HG02642 (cell line): ENCODE data around the gene TBXAS1.
A peak's percentile ranks its signal among the peaks of the same experiment; 100 is the strongest.

ENCODE experiments used
- ATAC-seq: cut with Tn5 transposase; IDR thresholded peaks from one replicate; pipeline ENCODE4 v1.9.1; 2021; ENCODE audit warnings: mild to moderate bottlenecking; ENCODE audit not compliant: unreplicated experiment, poor library complexity

TBXAS1 gene

GRCh38 chr7:139829025-139829774 is at the start of gene TBXAS1:
TSS of gene TBXAS1 (plus strand) at chr7:139829264. CDS start at chr7:139829391, 127 bp downstream.
- peak; percentile 54 for ATAC-seq

- no peak for ATAC-seq
These were observed 46.1 kb upstream of the TBXAS1 start for GRCh38 chr7:139782932-139783331.

DNA sequence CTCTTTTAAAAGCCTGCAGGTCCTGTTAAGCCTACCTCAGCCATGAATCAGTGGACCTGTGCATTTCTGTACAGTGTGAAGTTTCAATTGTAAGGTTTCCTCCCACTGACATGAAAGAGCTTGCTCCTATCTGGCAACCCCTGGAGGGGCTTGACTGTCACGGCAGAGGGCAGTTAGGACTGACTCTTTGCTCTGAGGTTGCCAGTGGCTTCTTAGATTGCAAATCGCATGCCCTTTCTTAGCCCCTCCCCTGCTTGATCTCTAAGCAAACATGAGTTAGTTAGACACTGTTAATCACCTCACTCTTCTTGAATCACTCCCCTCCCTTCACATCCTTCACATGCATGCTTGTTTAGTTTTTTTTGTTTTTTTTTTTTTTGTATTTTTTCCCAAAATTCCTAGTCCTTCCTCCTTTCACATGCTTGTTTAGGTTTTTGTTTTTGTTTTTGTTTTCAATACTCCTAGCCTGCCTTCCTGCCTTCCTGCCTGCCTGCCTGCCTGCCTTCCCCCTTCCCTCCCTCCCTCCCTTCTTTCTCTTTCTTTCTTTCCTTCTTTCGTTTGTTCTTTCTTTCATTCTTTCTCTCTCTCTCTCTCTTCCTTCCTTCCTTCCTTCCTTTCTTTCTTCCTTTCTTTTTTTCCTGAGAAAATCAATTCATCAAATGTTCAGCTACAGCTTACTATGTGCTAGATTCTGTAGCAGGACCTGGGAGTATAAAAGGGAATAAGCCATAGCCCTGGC is 45.2 kb upstream of the TBXAS1 start:
- no peak for ATAC-seq

DNA sequence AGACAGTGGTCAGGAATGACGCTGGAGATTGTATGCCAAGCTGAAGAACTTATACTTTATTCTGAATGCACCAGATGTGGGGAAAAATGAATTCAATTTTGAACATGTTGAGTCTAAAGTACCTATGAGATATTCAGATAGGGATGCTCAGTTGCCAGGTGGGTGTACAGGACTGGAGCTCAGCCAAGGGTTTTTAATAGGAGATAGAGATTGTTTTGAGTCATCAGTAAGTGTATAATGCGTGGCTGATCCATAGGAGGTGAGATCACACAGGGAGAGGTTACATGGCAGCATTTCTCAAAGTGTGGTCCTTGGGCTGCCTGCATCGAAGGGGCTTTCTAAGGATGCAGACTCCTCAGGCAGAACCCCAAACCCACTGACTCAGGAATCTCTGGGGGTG is 44.4 kb upstream of the TBXAS1 start:
- ATAC-seq, result no peak

- ATAC-seq, result no peak
These were observed 37.7 kb upstream of the TBXAS1 start for GRCh38 chr7:139791316-139791715.

DNA sequence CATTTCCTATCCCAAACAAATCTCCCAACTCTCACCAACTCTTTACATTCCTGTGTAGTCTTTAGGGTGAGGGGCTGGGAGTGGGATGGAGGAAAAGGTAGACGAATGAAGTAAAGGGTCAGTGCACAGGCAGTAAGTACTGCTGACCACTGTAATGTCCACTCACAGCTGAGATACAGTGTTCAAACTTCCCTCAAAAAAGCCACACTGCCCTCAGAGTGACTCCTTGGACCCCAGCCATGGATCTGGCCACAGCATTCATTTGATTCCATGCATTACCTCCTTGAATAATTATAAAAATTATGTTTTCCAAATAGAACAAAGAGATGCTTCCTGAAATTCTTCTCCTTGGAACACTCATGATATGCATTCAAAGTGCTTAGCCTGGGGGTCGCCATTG is 31.5 kb upstream of the TBXAS1 start:
- ATAC-seq, result no peak

GRCh38 chr7:139798221-139798620 is 30.8 kb upstream of the TBXAS1 start:
- no peak for ATAC-seq

DNA sequence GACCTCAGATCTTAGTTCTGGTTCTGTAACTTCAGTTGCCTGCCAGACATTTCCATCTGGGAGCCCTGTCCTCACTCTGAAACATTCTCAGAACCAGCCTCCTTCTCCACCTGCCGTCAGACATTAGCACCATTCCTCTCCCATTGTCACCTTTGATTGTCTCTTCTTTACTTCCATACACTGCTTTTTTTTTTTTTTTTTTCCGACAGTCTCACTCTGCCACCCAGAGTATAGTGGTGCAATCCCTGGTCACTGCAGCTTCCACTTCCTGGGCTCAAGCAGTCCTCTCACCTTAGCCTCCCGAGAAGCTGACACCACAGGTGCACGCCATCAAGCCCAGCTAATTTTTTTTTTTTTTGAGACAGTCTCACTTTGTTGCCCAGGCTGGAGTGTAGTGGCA is 30.2 kb upstream of the TBXAS1 start:
- no peak for ATAC-seq

- no peak for ATAC-seq
These were observed 29.5 kb upstream of the TBXAS1 start for GRCh38 chr7:139799586-139799985.

DNA sequence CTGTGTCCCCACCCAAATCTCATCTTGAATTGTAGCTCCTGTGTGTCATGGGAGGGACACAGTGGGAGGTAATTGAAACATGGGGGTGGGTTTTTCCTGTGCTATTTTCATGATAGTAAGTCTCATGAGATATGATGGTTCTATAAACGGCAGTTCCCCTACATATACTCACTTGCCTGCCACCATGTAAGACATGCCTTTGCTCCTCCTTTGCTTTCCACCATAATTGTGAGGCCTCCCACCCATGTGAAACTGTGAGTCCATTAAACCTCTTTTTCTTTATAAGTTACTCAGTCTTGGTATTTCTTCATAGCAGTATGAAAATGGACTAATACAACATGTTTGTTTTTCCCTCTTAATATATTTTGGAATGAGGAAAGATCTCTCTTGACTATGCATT is 24.5 kb upstream of the TBXAS1 start:
- no peak for ATAC-seq

GRCh38 chr7:139807009-139807408 is 22.1 kb upstream of the TBXAS1 start:
- ATAC-seq, result no peak

DNA sequence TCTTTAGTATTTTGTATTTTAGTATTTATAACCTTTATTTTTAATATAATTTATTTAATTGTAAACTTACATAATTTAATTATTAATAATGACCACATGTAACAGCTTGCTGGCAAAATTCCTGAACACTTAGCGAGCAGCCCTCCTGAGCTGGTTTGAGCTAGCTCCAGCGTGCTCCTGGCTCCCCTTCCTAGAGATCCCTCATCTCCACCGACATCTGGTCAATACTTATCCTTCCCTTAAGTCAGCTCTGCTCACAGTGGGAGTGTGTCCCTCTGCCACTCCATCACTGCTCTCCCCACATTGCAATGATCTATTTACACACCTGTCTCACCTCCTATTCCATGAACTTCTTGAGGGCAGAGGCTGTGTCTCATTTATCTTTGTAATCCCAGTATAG is 20.6 kb upstream of the TBXAS1 start:
- no peak for ATAC-seq

- no peak for ATAC-seq
These were observed 20.1 kb upstream of the TBXAS1 start for GRCh38 chr7:139808846-139809442.

DNA sequence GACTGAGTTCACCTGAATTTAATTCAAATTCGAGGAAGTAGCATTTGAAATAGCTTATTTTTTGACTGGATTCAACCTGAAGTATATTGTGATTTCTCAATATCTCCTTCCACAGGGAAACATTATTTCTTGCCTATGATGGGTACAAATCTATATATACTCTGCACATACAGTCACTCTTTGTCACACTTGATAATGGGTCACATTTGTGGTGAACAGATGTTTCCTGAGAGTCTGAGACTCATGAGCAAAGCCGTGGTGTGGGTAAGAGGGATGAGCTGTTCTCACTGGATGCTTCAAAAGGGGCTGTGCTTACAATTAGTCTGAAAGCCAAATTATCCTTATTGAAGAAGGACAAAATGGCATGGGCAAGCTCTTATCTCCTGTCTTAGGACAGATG is 18.0 kb upstream of the TBXAS1 start:
- no peak for ATAC-seq

DNA sequence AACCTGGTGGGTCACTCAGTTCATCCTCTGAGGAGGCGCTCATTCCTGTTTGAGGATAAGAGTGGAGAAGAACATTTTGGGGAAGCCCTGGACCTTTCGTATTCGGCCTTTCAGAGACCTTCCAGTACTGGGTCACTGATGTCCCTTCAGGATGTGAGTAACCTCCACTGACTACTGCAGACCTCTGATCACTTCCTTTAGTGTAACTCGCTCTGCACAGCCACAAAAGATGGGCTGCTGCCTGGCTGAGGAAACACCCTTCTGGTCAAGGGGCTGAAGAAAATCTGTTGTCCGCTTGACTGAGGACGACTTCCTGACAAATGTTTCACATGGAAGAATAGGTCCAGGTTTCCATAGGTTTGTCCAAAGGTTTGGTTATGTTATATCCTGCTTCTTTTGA is 15.9 kb upstream of the TBXAS1 start:
- no peak for ATAC-seq

GRCh38 chr7:139813689-139814088 is 15.4 kb upstream of the TBXAS1 start:
- no peak for ATAC-seq

GRCh38 chr7:139817249-139817648 is 11.8 kb upstream of the TBXAS1 start:
- no peak for ATAC-seq

GRCh38 chr7:139820089-139820488 is 9.0 kb upstream of the TBXAS1 start:
- no peak for ATAC-seq

DNA sequence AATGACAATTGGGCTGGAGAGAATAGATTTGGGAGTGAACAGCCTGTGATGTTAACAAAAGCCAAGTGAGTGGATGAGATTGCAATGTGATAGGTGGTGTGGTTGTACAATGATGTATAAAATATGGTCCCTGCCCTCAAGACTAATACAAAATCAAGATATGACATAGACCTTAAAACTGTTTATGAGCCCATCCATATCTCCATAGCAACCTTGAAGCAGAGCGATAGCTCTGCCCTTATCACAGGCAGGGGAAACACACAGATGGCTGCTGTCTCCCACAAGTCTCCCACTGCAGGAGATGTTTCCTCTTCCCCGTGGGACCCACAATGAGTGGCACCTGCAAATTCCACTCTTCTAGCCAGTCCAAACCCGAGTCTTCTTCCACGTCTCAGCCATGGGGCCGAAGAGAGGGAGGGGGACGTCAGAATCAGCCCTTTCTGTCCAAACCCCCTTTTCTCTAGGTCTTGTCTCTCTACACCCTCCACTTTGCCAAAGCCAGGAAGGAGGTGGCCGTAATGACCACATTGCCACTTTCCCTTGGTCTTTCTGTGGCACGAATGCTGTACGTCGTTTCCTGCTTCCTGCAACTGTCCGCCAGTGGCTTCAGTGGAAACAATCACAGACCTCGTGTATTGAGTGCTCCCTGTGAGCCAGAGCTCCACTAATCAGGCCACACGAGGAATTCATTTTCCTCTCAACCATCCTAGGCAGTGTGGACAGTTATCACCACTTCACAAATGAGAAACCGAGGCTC is 7.5 kb upstream of the TBXAS1 start:
- ATAC-seq, result no peak

- no peak for ATAC-seq
These were observed 6.2 kb upstream of the TBXAS1 start for GRCh38 chr7:139822855-139823254.
